Amniotic stem cell (primary cell): ENCODE measurements around the gene RABL2A.
"Not testable (repeated sequence)": the region's sequence is repeated elsewhere in the genome, so short reads cannot be mapped to it uniquely, and the experiment has no call there.

ENCODE experiments used
- DNase-seq: peaks from one replicate; lab custom pipeline; 2025; lab: John Stamatoyannopoulos, UW

RABL2A gene

GRCh38 chr2:113685471-113685870, 58.4 kb downstream of the RABL2A start:
- DNase-seq = no peak

GRCh38 chr2:113686537-113686936, 59.5 kb downstream of the RABL2A start:
- no peak for DNase-seq

GRCh38 chr2:113690871-113691270, 63.8 kb downstream of the RABL2A start:
- DNase-seq = not testable (repeated sequence)
